ENCODE results near the gene XYLT1.

GRCh38 chr16:17298238-17298637 lies 172.5 kb downstream of the XYLT1 start:
- TF ChIP-seq SUZ12 (IDR thresholded peaks at IDR 0.05): no peak
- TF ChIP-seq L3MBTL2 (conservative IDR thresholded peaks at IDR 0.05): no peak
- TF ChIP-seq HDGF (IDR thresholded peaks at IDR 0.05; ENCODE audit: borderline replicate concordance): no peak
- no peak for TF ChIP-seq FOXA1 (IDR thresholded peaks at IDR 0.05)
- no peak for TF ChIP-seq SP1 (IDR thresholded peaks at IDR 0.05)
- no peak for TF ChIP-seq ELF4 (IDR thresholded peaks at IDR 0.05)
- TF ChIP-seq ZNF384 (IDR thresholded peaks at IDR 0.05): no peak
- TF ChIP-seq, protein P1, sequence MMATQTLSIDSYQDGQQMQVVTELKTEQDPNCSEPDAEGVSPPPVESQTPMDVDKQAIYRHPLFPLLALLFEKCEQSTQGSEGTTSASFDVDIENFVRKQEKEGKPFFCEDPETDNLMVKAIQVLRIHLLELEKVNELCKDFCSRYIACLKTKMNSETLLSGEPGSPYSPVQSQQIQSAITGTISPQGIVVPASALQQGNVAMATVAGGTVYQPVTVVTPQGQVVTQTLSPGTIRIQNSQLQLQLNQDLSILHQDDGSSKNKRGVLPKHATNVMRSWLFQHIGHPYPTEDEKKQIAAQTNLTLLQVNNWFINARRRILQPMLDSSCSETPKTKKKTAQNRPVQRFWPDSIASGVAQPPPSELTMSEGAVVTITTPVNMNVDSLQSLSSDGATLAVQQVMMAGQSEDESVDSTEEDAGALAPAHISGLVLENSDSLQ (IDR thresholded peaks at IDR 0.05): no peak
- no peak for TF ChIP-seq FOXM1 (IDR thresholded peaks at IDR 0.05; ENCODE audit: borderline replicate concordance)
- TF ChIP-seq BHLHE40 (IDR thresholded peaks at IDR 0.05; ENCODE audit: borderline replicate concordance): no peak
- no peak for TF ChIP-seq CTBP1 (IDR thresholded peaks at IDR 0.05; ENCODE audit: borderline replicate concordance)
- TF ChIP-seq ARNT (IDR thresholded peaks at IDR 0.05): no peak
- no peak for TF ChIP-seq FOXK2 (IDR thresholded peaks at IDR 0.05)
